ENCODE results near the gene CLIC1.

- no peak for TF ChIP-seq EZH2 (IDR thresholded peaks at IDR 0.05; ENCODE audit: borderline replicate concordance, insufficient read depth, low read depth, low read length, poor library complexity, severe bottlenecking)
- TF ChIP-seq, protein P1, sequence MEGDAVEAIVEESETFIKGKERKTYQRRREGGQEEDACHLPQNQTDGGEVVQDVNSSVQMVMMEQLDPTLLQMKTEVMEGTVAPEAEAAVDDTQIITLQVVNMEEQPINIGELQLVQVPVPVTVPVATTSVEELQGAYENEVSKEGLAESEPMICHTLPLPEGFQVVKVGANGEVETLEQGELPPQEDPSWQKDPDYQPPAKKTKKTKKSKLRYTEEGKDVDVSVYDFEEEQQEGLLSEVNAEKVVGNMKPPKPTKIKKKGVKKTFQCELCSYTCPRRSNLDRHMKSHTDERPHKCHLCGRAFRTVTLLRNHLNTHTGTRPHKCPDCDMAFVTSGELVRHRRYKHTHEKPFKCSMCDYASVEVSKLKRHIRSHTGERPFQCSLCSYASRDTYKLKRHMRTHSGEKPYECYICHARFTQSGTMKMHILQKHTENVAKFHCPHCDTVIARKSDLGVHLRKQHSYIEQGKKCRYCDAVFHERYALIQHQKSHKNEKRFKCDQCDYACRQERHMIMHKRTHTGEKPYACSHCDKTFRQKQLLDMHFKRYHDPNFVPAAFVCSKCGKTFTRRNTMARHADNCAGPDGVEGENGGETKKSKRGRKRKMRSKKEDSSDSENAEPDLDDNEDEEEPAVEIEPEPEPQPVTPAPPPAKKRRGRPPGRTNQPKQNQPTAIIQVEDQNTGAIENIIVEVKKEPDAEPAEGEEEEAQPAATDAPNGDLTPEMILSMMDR (IDR thresholded peaks at IDR 0.05), result no peak
Observed at GRCh38 chr6:31770860-31771259, 34.5 kb upstream of the CLIC1 start.
